ENCODE results near the gene SLC49A3. TPM values are rescaled to one million over a fixed set of nuclear protein-coding genes. Genes with fewer than 3 reads are reported as not detected.
"Not testable (repeated sequence)": the region's sequence is repeated elsewhere in the genome, so short reads cannot be mapped to it uniquely, and the experiment has no call there.

SLC49A3 gene
- total RNA-seq, 2 donors from 2014 or later, result 8.0 to 8.2 TPM

- TF ChIP-seq CTCF (IDR thresholded peaks at IDR 0.05) (no peak), POLR2A (IDR thresholded peaks at IDR 0.05) (no peak)
- H3K9me3 ChIP-seq, result no peaks in the 10 kb centered on the region
- no peaks in the 10 kb centered on the region for H3K27me3 ChIP-seq
- peak in 3 of 4 donors; percentile 47 to 53 (median 49) for DNase-seq
- ATAC-seq, result no peak
- peaks cover 0 to 3% of the 10 kb centered on the region in 2 donors for H3K36me3 ChIP-seq (replicated peaks in 1 of 2; ENCODE audit: insufficient read depth in 1 of 2, low read depth in 2 of 2)
- H3K4me1 ChIP-seq, result peaks cover 38% of the 10 kb centered on the region
- H3K27ac ChIP-seq, result peak overlapping the region in 3 of 4 donors; percentile 82 to 94 (median 90)
- intact Hi-C loops (cut with DNase I), result no loop called here
- H3K4me3 ChIP-seq, result peak overlapping the region; percentile 24 to 70
- 5 to 32% methylated on average over 4 to 55 of the region's 55 CpGs for whole genome bisulfite sequencing, 2 donors
Measured at GRCh38 chr4:673349-674091, 15.4 kb downstream of the SLC49A3 start.

GRCh38 chr4:671769-672168, 17.2 kb downstream of the SLC49A3 start:
- intact Hi-C loops (cut with DNase I), result no loop called here
- Histone ChIP-seq H3K4me1 (peaks cover 25% of the 10 kb centered on the region), H3K27me3 (no peaks in the 10 kb centered on the region), H3K9me3 (no peaks in the 10 kb centered on the region), H3K27ac (no peak overlapping the region), H3K4me3 (no peak overlapping the region), H3K36me3 (replicated peaks in 1 of 2; ENCODE audit: insufficient read depth in 1 of 2, low read depth in 2 of 2) (peaks cover 0 to 3% of the 10 kb centered on the region in 2 donors)
- no peak for DNase-seq
- no peak for ATAC-seq
- TF ChIP-seq CTCF (IDR thresholded peaks at IDR 0.05) (no peak), POLR2A (IDR thresholded peaks at IDR 0.05) (no peak)
- 100% methylated on average over 3 of the region's 3 CpGs; no CpG with 5 or more reads in 1 of the 2 donors for WGBS, 2 donors

- intact Hi-C loops (cut with DNase I); H3K27ac ChIP-seq; H3K9me3 ChIP-seq; H3K36me3 ChIP-seq (replicated peaks in 1 of 2; ENCODE audit: insufficient read depth in 1 of 2, low read depth in 2 of 2); H3K4me3 ChIP-seq; ATAC-seq; DNase-seq; H3K27me3 ChIP-seq: not testable (repeated sequence)
- peaks cover 12% of the 10 kb centered on the region for H3K4me1 ChIP-seq
- WGBS, 2 donors, result 90 to 91% methylated on average over 11 of the region's 11 CpGs
Measured at GRCh38 chr4:669806-670559, 19.0 kb downstream of the SLC49A3 start.

GRCh38 chr4:668219-668618, 20.7 kb downstream of the SLC49A3 start:
- ATAC-seq; intact Hi-C loops (cut with DNase I): not testable (repeated sequence)
- 86 to 91% methylated on average over 6 of the region's 6 CpGs for WGBS, 2 donors

GRCh38 chr4:667545-667925, 21.4 kb downstream of the SLC49A3 start:
- TF ChIP-seq POLR2A (IDR thresholded peaks at IDR 0.05), result no peak
- TF ChIP-seq CTCF (IDR thresholded peaks at IDR 0.05), result no peak
- intact Hi-C loops (cut with DNase I), result no loop called here
- 48 to 62% methylated on average over 9 to 10 of the region's 10 CpGs for WGBS, 2 donors
- no peak overlapping the region for H3K27ac ChIP-seq
- H3K4me1 ChIP-seq, result peaks cover 13% of the 10 kb centered on the region
- H3K9me3 ChIP-seq, result no peaks in the 10 kb centered on the region
- no peak overlapping the region for H3K4me3 ChIP-seq
- H3K36me3 ChIP-seq (replicated peaks in 1 of 2; ENCODE audit: insufficient read depth in 1 of 2, low read depth in 2 of 2), result peaks cover 0 to 3% of the 10 kb centered on the region in 2 donors
- peak in 1 of 4 donors; percentile 10 for DNase-seq
- no peak for ATAC-seq
- no peaks in the 10 kb centered on the region for H3K27me3 ChIP-seq

More at GRCh38 chr4:668219-668618, 20.7 kb downstream of the SLC49A3 start:
- DNase-seq; H3K27me3 ChIP-seq; H3K36me3 ChIP-seq (replicated peaks in 1 of 2; ENCODE audit: insufficient read depth in 1 of 2, low read depth in 2 of 2); H3K4me3 ChIP-seq; H3K9me3 ChIP-seq; H3K27ac ChIP-seq: not testable (repeated sequence)
- H3K4me1 ChIP-seq, result peaks cover 15% of the 10 kb centered on the region
